PC-9 (cell line): Measurements from ENCODE around the gene E2F8. TPM values are rescaled to one million over a fixed set of nuclear protein-coding genes. Genes with fewer than 3 reads are reported as not detected.

Experiments
- BruUV-seq: library from RNA; stranded (reverse); fragments of 400-500 nt; replicated peaks from 2 replicates; lab custom pipeline; 2021; lab: Mats Ljungman, UMichigan
- CTCF ChIA-PET: fragments of 300-600 bp; sonication (Branson Sonifier 250); formaldehyde crosslinking; loops from one replicate; lab custom pipeline; 2022; ENCODE audit warnings: antibody characterized with exemption; lab: Charles Lee
- POLR2A ChIA-PET: fragments of 300-600 bp; sonication (Branson Sonifier 250); formaldehyde crosslinking; loops from one replicate; lab custom pipeline; 2022; ENCODE audit warnings: antibody characterized with exemption; ENCODE audit not compliant: unreplicated experiment; lab: Charles Lee
- DNase-seq, 2 experiments: peaks; one replicate each; pipeline versions ENCODE4 v3.0.0 to v3.0.0-alpha.2; 2015 to 2022; ENCODE audit warnings: mixed read lengths in 1 of 2
- H2AFZ ChIP-seq: fragments of 200-600 bp; sonication (generic); 2 replicates; pipeline ENCODE4 v1.8.1; 2017; ENCODE audit warnings: antibody characterized with exemption
- H3F3A ChIP-seq: fragments of 200-600 bp; sonication (generic); 2 replicates; pipeline ENCODE4 v1.8.1; 2017; ENCODE audit warnings: antibody characterized with exemption, mild to moderate bottlenecking, low read depth; ENCODE audit not compliant: insufficient read depth
- H3K27ac ChIP-seq: fragments of 200-600 bp; sonication (generic); 2 replicates; pipeline ENCODE4 v1.6.1; 2016; ENCODE audit warnings: mixed run types
- H3K27me3 ChIP-seq: fragments of 200-600 bp; sonication (generic); 2 replicates; pipeline ENCODE4 v1.6.1; 2016; ENCODE audit warnings: low read depth, mixed run types; ENCODE audit not compliant: insufficient read depth
- H3K36me3 ChIP-seq: fragments of 200-600 bp; sonication (generic); 2 replicates; pipeline ENCODE4 v1.6.1; 2016; ENCODE audit warnings: low read depth, mixed run types
- H3K4me1 ChIP-seq: fragments of 200-600 bp; sonication (generic); replicated peaks from 2 replicates; pipeline ENCODE4 v1.6.1; 2016; ENCODE audit warnings: mixed run types; ENCODE audit not compliant: insufficient read depth
- H3K4me2 ChIP-seq: fragments of 200-600 bp; sonication (generic); 2 replicates; pipeline ENCODE4 v1.6.1; 2017; ENCODE audit warnings: mixed run types
- H3K4me3 ChIP-seq: fragments of 200-600 bp; sonication (generic); 2 replicates; pipeline ENCODE4 v1.6.1; 2016; ENCODE audit warnings: mixed run types
- H3K79me2 ChIP-seq: fragments of 200-600 bp; sonication (generic); 2 replicates; pipeline ENCODE4 v1.6.1; 2017; ENCODE audit warnings: low read depth, mixed run types
- H3K9me2 ChIP-seq: fragments of 200-600 bp; sonication (generic); 2 replicates; pipeline ENCODE4 v1.8.1; 2017; ENCODE audit warnings: mild to moderate bottlenecking; ENCODE audit not compliant: insufficient read depth
- H3K9me3 ChIP-seq: fragments of 200-600 bp; sonication (generic); 2 replicates; pipeline ENCODE4 v1.8.1; 2016; ENCODE audit warnings: low read depth; ENCODE audit not compliant: insufficient read depth
- H4K20me1 ChIP-seq: fragments of 200-600 bp; sonication (generic); 2 replicates; pipeline ENCODE4 v1.8.1; 2017; ENCODE audit not compliant: insufficient read depth
- EZH2 ChIP-seq: fragments of 200-600 bp; sonication (generic); IDR thresholded peaks from 2 replicates; pipeline ENCODE4 v1.8.0; 2017; ENCODE audit warnings: antibody characterized with exemption, low read depth
- intact Hi-C: fragments of 100-400 bp; cut with micrococcal nuclease; formaldehyde crosslinking; loops from one replicate; pipeline ENCODE4 v1.10.0; 2022; ENCODE audit not compliant: unreplicated experiment
- total RNA-seq: library from RNA; stranded (reverse); gene quantifications from 2 replicates; pipeline ENCODE4 v1.2.3, GENCODE V29; 2021
- TF ChIP-seq, protein P1 (sequence below): fragments of 200-600 bp; sonication (generic); conservative IDR thresholded peaks from 2 replicates; pipeline ENCODE4 v1.6.1; 2017; ENCODE audit warnings: mixed run types, antibody characterized with exemption, mild to moderate bottlenecking, moderate library complexity

The E2F8 gene
- total RNA-seq, 1 experiment from 2014 or later, result 26.7 TPM

DNA sequence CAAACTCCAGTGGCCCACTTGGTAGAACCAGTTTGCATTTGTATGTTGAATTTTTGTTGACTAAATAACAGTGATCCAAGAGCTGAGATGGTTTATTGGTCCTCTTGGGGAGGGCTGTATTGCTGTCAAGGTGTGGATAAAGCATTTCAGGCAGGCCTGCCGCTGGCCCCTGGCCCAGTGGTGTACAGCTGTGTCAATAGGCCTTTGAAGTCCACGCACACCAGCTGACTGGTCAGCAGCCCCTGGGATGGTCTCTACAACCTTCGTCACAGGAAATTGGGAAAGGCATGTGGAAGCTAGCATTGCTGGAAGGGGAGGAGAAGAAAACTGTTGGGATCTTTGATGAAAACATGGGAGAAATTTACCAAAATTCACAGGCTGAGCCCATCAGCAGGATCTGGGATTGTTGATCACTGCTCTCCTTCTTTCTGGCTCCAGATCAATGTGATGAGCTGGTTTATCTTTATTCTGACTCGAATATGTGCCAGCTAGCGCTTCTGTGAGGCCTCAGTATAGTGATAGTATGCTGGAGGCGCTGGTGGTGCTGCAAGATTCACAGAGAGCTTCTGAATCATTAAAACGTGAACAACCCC, 12.5 kb upstream of the E2F8 start:
- Histone ChIP-seq H3K9me2 (no peaks in the 10 kb centered on the region), H3K4me1 (no peaks in the 10 kb centered on the region), H3K27ac (no peak overlapping the region), H4K20me1 (no peaks in the 10 kb centered on the region), H3K4me3 (no peak overlapping the region), H2AFZ (no peak overlapping the region), H3F3A (no peaks in the 10 kb centered on the region), H3K4me2 (no peak overlapping the region), H3K27me3 (no peaks in the 10 kb centered on the region), H3K9me3 (peaks cover 25% of the 10 kb centered on the region), H3K36me3 (no peaks in the 10 kb centered on the region), H3K79me2 (no peaks in the 10 kb centered on the region)
- ChIA-PET POLR2A (no interaction called here), CTCF (interaction anchor here (0.6 kb wide), 1 partner anchor 182 kb away, joined by 11 read pairs; no protein-coding TSS in a partner anchor)
- intact Hi-C loops, result no loop called here
- no TSS peak for BruUV-seq
- TF ChIP-seq, protein P1, sequence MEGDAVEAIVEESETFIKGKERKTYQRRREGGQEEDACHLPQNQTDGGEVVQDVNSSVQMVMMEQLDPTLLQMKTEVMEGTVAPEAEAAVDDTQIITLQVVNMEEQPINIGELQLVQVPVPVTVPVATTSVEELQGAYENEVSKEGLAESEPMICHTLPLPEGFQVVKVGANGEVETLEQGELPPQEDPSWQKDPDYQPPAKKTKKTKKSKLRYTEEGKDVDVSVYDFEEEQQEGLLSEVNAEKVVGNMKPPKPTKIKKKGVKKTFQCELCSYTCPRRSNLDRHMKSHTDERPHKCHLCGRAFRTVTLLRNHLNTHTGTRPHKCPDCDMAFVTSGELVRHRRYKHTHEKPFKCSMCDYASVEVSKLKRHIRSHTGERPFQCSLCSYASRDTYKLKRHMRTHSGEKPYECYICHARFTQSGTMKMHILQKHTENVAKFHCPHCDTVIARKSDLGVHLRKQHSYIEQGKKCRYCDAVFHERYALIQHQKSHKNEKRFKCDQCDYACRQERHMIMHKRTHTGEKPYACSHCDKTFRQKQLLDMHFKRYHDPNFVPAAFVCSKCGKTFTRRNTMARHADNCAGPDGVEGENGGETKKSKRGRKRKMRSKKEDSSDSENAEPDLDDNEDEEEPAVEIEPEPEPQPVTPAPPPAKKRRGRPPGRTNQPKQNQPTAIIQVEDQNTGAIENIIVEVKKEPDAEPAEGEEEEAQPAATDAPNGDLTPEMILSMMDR, result no peak
- no peak for TF ChIP-seq EZH2
- no peak for DNase-seq

DNA sequence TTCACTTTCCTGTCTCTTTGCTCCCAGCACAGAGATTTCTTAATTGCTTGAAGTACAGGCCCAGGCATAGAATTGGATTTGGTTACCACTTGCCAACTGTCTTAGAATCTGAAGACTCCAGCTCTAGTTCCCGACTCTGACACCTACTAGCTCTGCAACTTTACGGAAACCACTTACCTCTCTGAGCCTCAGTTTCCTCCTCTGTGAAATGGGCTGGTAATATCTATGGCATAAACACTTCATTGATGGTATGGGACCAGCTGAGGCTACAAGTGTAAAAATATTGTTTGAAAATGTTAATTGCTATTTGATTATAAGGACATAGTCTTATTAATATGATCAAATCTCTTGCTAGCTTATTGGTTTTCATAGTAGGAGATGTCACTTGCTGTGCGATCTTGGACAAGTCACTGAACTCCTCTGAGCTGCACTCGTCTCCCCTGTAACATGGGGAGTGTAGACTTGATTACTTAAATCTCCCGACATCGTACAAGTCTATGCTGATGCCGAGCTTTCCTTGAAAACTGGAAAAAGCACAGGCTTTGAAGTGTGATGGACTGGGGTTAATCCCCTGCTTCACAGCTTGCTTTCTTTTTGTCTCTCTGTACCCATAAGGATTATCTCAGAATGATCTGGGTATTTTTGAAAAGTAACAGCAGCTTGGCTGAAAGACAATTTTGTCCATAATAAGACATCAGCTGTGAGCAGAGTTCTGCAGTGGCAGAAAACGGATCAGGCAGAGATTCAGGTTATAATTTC, 11.8 kb upstream of the E2F8 start:
- no peaks in the 10 kb centered on the region for H3K4me1 ChIP-seq
- ChIA-PET POLR2A (no interaction called here), CTCF (interaction anchor here (0.6 kb wide), 1 partner anchor 181 kb away, joined by 11 read pairs; no protein-coding TSS in a partner anchor)
- H3K79me2 ChIP-seq, result no peaks in the 10 kb centered on the region
- intact Hi-C loops, result no loop called here
- no peaks in the 10 kb centered on the region for H4K20me1 ChIP-seq
- H3K9me2 ChIP-seq, result no peaks in the 10 kb centered on the region
- no peak for DNase-seq
- no peak overlapping the region for H3K4me3 ChIP-seq
- no peaks in the 10 kb centered on the region for H3F3A ChIP-seq
- no peak overlapping the region for H3K27ac ChIP-seq
- H3K36me3 ChIP-seq, result no peaks in the 10 kb centered on the region
- H3K4me2 ChIP-seq, result no peak overlapping the region
- peaks cover 32% of the 10 kb centered on the region for H3K9me3 ChIP-seq
- no peaks in the 10 kb centered on the region for H3K27me3 ChIP-seq
- BruUV-seq, result no TSS peak
- H2AFZ ChIP-seq, result no peak overlapping the region
- TF ChIP-seq, protein P1, result no peak
- TF ChIP-seq EZH2, result no peak

DNA sequence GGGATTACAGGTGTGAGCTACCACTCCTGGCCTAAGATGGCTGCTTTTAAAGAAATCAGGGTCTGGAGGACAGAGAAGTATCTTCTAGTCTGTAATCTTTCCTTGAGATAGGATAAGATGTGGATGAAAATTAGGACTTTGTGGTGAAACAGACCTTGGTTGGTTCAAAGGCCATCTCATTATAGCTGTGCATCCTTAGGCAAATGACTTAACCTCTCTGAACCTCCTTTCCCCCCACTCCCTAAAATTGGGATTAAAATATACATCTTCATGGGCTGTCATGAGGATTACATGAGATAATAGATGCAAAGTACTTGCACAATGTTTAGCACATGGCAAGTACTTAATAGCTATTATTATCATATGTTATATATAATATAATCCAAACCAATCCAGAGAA, 10.8 kb upstream of the E2F8 start:
- H3K36me3 ChIP-seq, result no peaks in the 10 kb centered on the region
- no peaks in the 10 kb centered on the region for H3K4me1 ChIP-seq
- no peak overlapping the region for H3K4me2 ChIP-seq
- intact Hi-C loops, result no loop called here
- no peak overlapping the region for H3K4me3 ChIP-seq
- ChIA-PET CTCF (no interaction called here), POLR2A (no interaction called here)
- H3K9me2 ChIP-seq, result no peaks in the 10 kb centered on the region
- H3K27ac ChIP-seq, result no peak overlapping the region
- BruUV-seq, result no TSS peak
- no peak overlapping the region for H2AFZ ChIP-seq
- H3F3A ChIP-seq, result no peaks in the 10 kb centered on the region
- H3K79me2 ChIP-seq, result no peaks in the 10 kb centered on the region
- TF ChIP-seq, protein P1, result no peak
- no peak for TF ChIP-seq EZH2
- H3K9me3 ChIP-seq, result peaks cover 42% of the 10 kb centered on the region
- DNase-seq, result no peak
- no peaks in the 10 kb centered on the region for H3K27me3 ChIP-seq
- H4K20me1 ChIP-seq, result no peaks in the 10 kb centered on the region
